Effector CD8-positive, alpha-beta T cell (primary cell): Measurements from ENCODE around the gene CNBD2.
"Not testable (repeated sequence)": the region's sequence is repeated elsewhere in the genome, so short reads cannot be mapped to it uniquely, and the experiment has no call there.

Experiments used
- DNase-seq: peaks from one replicate; lab custom pipeline; 2025; lab: John Stamatoyannopoulos, UW

Gene CNBD2

DNA sequence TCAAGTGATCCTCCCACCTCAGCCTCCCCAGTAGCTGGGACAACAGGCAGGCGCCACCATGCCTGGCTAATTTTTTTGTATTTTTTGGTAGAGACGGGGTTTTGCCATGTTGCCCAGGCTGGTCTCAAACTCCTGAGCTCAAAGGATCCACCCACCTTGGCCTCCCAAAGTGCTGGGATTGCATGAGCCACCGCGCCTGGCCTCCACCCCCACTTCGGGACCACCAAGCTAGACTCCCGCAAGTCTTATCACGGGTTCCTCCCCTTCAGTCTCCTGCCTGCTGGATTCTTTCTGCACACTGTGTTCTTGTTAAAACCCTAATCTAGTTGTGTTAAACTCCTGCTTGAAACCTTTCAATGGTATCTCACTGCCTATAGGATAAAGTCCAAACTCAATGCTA is 57.7 kb downstream of the CNBD2 start:
- DNase-seq = not testable (repeated sequence)

DNA sequence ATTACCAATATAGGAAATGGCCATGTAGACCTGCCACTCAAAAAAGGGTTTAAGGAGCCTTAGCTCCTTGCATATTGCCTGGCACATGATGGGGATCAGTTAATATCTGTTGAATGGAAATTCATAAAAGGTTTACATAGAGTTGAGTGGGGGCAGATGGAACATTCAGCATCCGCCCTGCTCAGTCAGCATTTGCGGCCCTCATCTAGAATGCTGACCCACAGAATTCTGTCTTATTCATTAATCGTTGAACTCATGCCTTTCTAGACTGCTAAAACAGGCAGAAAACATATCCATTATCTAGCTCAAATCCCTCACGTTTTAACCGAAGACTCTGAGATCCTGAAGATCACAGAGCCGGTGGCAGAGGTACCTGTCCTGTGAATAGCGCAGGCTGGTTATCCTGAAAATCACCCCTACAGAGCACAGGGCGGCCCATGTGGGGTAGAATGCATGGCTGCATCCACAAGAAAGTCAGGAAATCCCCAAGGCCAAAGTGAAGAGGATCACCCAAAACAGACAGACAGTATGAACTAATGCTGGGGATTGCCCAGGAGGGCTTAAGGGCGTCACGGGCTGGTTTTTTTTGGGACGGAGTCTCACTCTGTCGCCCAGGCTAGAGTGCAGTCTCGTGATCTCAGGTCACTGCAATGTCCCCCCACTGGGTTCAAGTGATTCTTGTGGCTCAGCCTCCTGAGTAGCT is 59.9 kb downstream of the CNBD2 start:
- DNase-seq = no peak

DNA sequence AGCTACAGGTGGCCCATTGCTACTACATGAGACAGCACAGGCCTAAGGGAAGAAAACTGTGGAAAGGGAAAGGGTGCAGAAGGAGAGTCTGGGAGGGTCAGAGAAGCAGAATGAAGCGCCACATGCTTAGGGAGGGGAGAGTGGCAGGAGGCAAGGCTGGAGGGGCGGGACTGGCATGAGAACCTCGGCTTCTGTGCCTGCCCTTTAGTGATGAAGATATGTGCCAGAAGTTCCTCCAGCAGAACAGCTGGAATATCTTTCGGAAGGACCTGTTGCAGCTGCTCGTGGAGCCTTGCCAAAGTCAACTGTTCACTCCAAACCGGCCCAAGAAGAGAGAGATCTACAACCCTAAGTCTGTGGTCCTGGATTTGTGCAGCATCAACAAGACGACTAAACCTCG is 61.8 kb downstream of the CNBD2 start:
- DNase-seq = no peak

DNA sequence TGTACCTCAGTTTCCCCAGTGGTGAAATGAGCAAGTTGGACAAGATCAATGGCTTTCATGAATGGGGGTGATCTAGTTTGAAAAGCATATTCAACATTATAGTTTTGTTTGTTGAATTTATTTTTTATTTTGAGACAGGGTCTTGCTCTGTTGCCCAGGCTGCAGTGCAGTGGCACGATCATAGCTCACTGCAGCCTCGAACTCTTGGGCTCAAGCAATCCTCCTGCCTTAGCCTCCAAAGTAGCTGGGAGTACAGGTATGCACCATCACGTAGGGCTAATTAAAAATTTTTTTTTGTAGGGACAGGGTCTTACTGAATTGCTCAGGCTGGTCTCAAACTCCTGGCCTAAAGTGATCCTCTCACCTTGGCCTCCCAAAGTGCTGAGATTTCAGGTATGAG is 63.4 kb downstream of the CNBD2 start:
- no peak for DNase-seq

DNA sequence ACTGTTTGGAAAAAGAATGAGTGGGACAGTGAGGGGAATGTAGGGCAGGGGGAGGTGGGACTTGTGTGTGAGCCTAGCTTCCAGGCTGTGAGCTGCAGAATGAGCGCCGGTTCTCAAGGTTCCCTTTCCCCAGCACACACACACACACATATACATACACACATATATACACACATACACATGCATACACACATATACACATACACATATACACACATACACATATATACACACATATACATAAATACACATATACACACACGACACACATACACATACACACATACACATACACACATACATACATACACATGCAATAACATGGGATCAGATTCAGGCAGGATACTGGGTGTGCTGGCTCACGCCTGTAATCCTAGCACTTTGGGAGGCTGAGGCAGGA is 66.5 kb downstream of the CNBD2 start:
- DNase-seq = no peak

DNA sequence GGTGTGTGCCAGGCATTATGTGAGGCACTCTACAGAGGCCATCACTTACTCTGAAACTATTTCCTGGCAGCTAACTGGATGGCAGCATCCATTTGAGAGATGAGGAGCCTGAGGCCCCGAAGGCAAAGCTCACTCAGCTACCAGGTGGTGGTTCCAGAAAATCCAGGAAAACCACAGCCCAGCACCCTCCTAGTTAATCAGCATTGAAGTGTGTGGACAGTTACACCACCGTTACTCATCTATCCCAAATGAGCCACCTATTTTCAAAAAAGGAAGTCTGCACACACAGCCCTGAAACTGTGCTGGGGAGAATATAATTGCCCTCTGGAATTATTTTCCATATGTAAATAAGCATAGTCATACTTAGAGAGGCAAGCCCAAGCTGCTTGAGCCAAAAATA is 67.4 kb downstream of the CNBD2 start:
- no peak for DNase-seq

DNA sequence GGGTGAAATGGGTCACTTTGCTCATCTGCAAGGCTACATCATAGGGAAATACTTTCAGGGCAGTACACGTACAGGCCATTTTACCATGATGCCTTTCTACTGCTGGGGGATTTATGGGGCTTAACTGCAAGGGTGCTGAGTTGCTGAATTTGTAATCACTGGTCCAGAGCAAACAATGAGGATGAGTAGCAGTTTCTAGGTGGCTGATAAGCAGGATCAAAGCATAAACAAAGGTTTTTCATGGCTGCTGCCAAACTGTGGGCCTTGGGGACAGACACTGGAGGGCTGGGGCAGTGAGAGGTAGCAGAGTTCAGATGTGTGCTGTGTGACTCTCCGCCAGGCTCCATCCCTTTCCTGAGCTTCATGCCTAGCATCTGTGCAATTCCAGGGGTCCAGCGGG is 68.3 kb downstream of the CNBD2 start:
- DNase-seq = no peak

DNA sequence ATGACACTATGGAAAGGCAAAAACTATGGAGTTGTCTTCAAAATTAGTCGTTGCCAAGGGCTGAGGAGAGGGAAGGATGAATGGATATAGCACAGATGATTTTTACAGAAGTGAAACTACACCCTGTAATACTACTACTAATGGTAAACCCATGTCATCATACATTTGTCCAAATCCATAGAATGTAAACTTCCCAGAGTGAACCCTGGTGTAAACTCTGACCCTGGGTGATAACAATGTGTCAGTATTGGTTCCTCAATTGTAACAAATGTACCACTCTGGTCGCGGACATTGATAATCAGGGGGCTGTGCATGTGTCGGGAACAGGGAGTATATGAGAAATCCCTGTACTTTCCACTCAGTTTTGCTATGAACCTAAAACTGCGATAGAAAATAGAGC is 72.2 kb downstream of the CNBD2 start:
- DNase-seq = no peak

DNA sequence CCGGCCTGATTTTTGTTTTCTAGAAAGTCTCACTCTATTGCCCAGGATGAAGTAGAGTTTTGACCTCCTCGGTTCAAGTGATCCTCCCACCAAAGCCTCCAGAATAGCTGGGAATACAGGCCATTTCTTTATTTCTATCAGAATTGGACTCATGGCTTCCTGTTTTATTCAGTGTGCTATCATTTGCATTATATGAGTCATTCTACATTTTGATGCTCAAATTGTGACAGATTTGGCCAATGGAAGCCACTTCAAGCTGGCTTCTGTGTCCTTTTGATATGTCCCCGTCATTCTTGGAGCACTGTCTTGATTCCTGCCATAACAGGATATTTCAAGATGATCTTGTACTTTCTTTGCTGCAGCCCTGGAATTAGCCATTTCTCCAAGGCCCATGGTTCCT is 75.1 kb downstream of the CNBD2 start:
- no peak for DNase-seq

DNA sequence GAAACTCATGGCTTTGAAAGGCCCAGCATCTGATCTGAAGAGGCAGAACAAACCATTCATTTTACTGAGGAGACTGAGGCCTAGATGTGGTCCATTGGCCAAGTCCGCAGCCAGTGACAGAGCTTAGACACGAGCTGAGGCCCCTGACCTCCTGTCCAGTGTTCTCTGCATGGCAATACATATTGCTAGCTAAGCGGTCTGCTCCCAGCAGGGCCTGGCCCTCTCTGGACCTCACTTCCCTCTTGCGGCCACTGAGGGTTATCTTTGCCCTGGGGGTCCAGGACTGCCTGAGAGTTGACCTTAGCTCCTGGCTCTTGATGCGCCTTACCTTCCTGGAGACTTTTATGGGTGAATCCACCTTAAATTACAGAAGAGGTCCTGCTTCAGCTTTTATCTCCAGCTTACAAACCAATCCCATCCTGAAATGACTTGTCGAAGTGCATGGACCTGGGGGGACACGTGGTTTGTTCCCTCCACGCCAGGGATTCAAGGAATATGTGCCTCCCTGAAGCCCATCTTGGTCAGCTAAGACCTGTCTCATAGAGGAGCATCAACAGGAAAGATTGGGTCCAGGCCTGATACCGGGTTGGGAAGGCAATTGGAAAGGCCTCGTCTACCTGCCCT is 75.6 kb downstream of the CNBD2 start:
- DNase-seq = no peak

DNA sequence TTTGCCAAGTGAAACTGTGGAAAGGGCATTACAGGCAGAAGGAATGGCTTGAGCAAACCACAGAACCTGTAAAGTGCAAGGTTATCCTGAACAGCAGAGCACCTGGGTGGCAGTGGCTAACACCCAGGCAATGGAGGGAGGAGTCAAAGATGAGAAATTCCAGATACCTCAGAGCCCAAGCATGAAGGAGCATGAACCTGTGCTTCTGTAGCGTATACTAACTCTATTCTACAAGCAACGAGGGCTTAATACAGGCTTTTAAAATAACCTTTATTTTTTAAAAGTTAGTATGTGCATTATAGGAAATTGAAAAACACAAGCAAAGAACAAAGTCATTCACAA is 77.0 kb downstream of the CNBD2 start:
- DNase-seq = no peak

DNA sequence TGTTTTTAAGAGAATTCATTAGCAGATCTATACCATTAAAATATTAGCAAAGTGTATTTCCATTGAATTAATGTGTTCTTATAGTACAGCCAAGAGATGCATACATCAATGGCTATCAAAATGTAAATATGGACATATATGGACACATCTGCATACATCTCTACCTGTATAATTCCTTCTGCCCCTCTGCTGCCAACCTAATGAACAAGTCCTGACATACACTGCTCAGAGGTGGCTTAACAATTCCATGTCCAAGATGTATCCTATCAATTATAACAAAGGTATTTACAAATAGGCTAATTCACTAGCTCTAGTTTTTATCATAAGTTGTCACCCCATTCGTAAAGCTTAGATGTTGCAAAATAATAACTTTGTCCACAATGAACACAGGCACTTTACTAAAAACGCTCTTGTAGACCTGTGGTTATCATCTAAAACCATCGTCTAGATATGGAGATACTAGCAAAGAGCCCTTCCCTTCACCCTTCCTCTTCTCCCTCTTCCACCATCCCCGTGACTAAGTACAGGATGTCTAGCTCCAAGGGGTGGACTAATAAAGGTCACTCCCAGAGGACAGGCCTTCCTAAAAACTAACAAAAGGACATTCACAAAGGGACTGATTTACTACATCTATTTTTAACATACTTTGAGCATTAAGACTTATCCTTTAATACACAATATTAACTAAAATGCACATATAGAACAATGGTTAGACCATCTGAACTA is 77.8 kb downstream of the CNBD2 start:
- DNase-seq = not testable (repeated sequence)

DNA sequence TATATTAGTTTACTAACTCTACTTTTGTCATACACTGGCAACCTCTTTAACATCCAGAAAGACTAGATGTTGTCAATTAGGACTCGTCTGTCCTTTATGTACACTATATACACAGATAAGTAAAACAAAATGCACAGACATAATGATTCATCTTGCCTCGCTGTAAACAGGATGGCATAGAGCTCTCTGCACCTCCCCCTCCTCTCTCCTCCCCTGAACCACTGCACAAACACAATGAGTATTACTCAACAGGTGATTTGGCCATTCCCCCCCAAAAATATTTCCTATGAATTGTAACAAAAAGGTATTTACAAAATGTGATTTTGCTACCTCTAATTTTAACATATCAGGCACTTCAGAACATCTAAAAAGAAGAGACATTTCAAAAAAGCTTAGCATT is 81.0 kb downstream of the CNBD2 start:
- not testable (repeated sequence) for DNase-seq

DNA sequence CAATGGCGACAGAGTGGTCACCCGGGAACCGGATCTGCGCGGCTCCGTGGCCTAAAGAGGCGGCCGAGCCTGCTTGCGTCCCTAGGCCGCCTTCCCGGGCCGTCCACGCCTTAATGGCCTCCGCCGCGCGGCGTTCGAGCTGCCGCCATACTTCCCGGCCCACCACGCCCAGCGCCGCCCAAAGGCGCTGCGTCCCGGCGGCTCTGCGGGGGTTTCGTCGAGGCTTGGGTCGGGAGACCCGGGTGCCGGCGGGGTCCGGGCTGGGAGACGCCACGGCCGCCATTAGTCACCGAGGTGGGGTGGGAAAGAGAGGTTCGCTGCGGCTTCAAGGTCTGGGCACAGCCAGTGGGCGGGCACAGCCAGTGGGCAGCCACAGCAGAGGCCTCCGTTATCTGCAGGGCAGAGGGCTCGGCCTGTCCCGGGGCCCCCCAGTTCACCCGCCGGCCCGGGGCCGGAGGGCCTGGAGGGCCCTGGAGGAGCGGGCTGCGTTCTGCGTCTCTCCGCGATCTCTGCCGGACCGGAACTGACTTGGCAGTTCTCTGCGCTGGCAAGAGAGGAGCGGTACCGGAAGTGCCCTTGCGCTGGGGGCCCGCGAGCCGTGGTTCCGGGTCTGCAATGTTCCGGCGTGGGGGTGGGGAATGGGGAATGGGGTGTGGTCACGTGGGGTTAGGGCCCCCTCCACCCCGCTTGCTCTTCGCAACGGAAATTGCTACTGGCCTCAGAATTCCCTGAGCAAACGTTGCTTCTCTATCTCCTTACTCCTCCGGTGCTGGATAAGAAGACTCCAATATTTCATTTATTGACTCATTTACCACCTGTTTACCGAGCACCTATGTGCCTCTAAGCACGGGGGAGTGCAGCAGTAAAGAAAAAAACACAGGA is 82.3 kb downstream of the CNBD2 start:
- DNase-seq = peak; percentile 78

DNA sequence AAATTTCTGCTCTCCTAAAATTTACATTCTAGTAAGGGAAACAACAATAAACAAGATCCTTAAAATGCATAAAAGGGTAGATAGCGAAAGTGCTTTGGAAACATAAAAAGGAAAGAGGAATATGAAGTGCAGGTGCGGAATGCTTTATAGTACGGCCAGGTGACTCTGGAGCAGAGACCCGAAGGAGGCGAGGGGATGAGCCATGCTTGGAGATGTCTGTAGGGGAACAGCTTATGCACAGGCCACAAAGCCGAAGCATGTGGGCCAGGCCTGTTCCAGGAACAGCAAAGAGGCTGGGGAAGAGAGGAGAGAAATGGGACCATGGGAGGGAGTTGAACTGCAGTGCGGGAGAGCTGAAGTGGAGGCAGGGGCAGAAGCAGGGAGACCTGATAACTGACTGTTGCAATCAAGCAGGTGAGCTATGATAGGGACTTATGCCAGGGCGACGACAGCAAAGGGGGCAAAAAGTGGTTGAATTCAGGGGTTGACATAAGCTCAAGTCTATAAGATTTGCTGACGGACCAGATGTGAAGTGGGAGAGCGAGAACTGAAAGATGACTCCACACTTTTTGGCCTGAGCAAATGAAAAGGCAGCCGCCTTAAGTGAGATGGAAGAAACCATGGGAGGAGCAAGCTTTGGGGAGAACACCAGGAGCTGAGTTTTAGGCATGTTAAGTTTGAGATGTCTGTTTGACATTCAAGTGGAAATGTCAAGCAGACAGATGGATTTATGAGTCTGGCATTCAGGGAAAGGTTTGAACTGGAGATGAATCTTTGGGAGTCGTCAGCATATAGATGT is 83.1 kb downstream of the CNBD2 start:
- DNase-seq = no peak

DNA sequence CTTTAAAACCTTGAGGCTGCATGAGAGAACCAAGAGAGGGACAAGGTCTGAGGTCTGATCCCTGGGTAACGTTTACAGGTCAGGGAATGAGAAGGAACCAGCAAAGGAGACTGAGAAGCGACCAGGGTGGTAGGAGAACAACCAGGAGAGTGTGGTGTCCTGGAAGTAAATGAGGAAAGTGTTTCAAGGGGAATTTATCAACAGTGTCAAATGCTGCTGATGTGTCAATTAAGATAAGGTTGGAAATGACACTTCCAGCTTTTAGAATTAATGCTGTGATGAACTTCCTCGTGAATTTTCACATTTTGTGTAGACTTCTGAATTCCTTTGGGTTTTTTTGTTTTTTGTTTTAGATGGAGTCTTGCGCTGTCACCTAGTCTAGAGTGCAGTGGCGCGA is 83.7 kb downstream of the CNBD2 start:
- DNase-seq = no peak

DNA sequence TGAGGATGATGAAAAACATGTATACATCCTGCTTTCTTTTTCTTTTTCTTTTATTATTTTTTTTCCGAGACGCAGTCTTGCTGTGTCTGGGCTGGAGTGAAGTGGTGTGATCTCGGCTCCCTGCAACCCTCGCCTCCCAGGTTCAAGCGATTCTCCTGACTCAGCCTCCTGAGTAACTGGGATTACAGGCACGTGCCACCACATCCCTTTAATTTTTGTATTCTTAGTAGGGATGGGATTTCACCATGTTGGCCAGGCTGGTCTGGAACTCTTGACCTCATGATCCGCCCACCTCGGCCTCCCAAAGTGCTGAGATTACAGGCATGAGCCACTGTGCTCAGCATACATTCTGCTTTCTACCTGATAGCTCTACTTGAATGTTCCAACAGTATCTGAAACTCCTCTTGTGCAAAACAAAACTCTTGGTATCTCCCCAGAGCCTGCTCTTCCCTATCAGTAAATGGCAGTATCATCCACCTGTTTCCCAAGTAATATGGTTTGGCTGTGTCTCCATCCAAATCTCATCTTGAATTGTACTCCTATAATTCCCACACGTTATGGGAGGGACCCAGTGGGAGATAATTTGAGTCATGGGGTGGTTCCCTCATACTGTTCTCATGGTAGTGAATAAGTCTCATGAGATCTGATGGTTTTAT is 85.6 kb downstream of the CNBD2 start:
- DNase-seq = not testable (repeated sequence)

DNA sequence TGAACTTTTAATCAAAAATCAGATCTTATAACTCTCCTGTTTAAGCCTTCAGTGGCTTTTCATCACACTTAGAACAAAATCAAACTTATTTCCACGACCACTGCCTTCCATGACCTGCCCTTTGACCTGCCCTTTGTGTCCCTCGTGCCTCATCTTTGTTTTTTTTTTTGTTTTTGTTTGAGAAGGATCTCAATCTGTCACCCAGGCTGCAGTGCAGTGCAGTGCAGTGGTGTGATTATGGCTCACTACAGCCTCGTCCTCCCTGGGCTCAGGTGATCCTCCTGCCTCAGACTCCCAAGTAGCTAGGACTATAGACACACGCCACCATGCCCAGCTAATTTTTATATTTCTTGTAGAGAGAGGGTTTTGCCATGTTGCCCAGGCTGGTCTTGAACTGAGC is 86.8 kb downstream of the CNBD2 start:
- no peak for DNase-seq

DNA sequence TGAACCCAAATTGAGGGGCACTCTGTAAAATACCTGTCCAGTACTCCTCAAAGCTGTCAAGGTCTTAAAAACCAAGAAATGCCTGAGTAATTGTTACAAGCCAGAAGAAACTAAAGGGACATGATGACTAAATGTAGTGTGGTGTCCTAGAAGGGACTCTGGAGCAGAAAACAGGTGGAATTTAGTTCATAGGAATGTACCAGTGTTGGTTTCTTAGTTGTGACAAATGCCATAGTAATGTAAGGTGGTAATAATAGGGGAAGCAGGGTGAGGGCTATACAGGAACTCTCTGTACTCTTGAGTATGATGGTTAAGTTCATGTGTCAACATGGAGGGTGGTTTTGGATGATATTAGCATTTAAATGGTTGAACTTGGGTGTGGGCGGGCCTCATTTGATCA is 92.3 kb downstream of the CNBD2 start:
- DNase-seq = no peak

DNA sequence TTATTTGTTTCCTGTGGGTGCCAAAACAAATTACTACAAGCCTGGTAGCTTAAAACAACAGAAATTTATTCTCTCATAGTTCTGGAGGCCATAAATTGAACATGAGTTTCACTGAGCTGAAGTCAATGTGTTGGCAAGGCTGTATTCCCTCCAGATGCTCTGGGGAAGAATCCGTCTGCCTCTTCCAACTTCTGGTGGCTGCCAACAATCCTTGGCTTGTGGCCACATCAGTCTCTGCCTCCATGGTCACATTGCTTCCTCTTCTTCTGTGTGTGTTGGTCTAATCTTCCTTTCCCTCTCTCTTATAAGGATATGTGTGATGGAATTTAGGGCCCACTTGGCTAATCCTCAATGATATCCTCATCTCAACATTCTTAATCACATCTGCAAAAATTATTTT is 93.4 kb downstream of the CNBD2 start:
- no peak for DNase-seq

DNA sequence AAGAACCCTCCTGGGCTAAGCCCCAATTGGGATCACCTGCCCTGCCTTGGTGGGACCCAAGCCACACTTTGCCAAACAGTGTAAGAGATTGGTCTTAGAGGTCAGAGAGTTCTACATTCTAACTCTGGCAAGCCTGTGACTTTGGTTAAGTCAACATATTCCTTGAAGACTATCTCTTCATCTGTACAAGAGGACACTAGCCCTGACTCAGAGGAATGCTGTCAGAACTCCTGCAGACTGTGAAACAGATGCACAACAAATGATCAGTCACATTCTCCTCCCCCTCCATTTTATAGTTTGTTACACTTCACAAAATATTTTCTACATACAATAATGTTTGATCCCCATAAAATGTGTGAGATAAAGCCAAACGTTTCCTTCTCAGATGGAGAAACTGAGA is 94.4 kb downstream of the CNBD2 start:
- no peak for DNase-seq
